ENCODE results near the gene PHF11. TPM values are rescaled to one million over a fixed set of nuclear protein-coding genes. Genes with fewer than 3 reads are reported as not detected.

PHF11 gene
- total RNA-seq, result 10 to 100 TPM; 26.1 to 86.5 (median 35.3) TPM

- H3K27ac ChIP-seq, result peak within 1 kb of the TSS; percentile 93
- H3K9me3 ChIP-seq, result no peaks in the 10 kb centered on the region
- H3K4me1 ChIP-seq, result peaks cover 24% of the 10 kb centered on the region
- peaks cover 3% of the 10 kb centered on the region for H3K36me3 ChIP-seq
- WGBS, result 5% methylated on average over 11 of the region's 71 CpGs
- peak within 1 kb of the TSS; percentile 64 for H3K4me3 ChIP-seq
- H3K27me3 ChIP-seq, result no peaks in the 10 kb centered on the region
- DNase-seq (ENCODE audit: low spot score in 2 of 2), result peak; percentile 89 to 92
- TF ChIP-seq POLR2A (IDR thresholded peaks at IDR 0.05) (no peak), POLR2AphosphoS5 (IDR thresholded peaks at IDR 0.05) (no peak), CTCF (IDR thresholded peaks at IDR 0.05) (no peak), EP300 (IDR thresholded peaks at IDR 0.05) (no peak)
Observed at GRCh38 chr13:49495783-49496762, at the start of gene PHF11. TSS of gene PHF11 (plus strand) at chr13:49495953. CDS start at chr13:49496002, 49 bp downstream.

- no peaks in the 10 kb centered on the region for H3K9me3 ChIP-seq
- H3K27ac ChIP-seq, result no peak overlapping the region
- no peaks in the 10 kb centered on the region for H3K36me3 ChIP-seq
Observed at GRCh38 chr13:49446473-49446872, 49.3 kb upstream of the PHF11 start.

GRCh38 chr13:49448753-49449152 is 47.0 kb upstream of the PHF11 start:
- Histone ChIP-seq H3K9me3 (no peaks in the 10 kb centered on the region), H3K36me3 (no peaks in the 10 kb centered on the region), H3K27me3 (no peaks in the 10 kb centered on the region), H3K4me1 (peaks cover 30% of the 10 kb centered on the region), H3K4me3 (no peak overlapping the region), H3K27ac (no peak overlapping the region)
- DNase-seq (ENCODE audit: low spot score in 2 of 2), result no peak
- no peak for TF ChIP-seq EP300 (IDR thresholded peaks at IDR 0.05)
- no peak for TF ChIP-seq POLR2AphosphoS5 (IDR thresholded peaks at IDR 0.05)
- no peak for TF ChIP-seq CTCF (IDR thresholded peaks at IDR 0.05)
- TF ChIP-seq POLR2A (IDR thresholded peaks at IDR 0.05), result no peak
- WGBS, result 100% methylated on average over 2 of the region's 2 CpGs

More at GRCh38 chr13:49446473-49446872, 49.3 kb upstream of the PHF11 start:
- DNase-seq (ENCODE audit: low spot score in 2 of 2), result no peak
- H3K4me1 ChIP-seq, result peaks cover 38% of the 10 kb centered on the region
- TF ChIP-seq CTCF (IDR thresholded peaks at IDR 0.05) (no peak), POLR2AphosphoS5 (IDR thresholded peaks at IDR 0.05) (no peak), POLR2A (IDR thresholded peaks at IDR 0.05) (no peak), EP300 (IDR thresholded peaks at IDR 0.05) (no peak)
- no peak overlapping the region for H3K4me3 ChIP-seq
- no peaks in the 10 kb centered on the region for H3K27me3 ChIP-seq

GRCh38 chr13:49450105-49450819 is 45.5 kb upstream of the PHF11 start:
- no peak for DNase-seq (ENCODE audit: low spot score in 2 of 2)
- Histone ChIP-seq H3K4me1 (peaks cover 29% of the 10 kb centered on the region), H3K4me3 (no peak overlapping the region), H3K27ac (no peak overlapping the region), H3K9me3 (no peaks in the 10 kb centered on the region), H3K36me3 (no peaks in the 10 kb centered on the region), H3K27me3 (no peaks in the 10 kb centered on the region)
- no peak for TF ChIP-seq POLR2AphosphoS5 (IDR thresholded peaks at IDR 0.05)
- no peak for TF ChIP-seq CTCF (IDR thresholded peaks at IDR 0.05)
- no peak for TF ChIP-seq EP300 (IDR thresholded peaks at IDR 0.05)
- TF ChIP-seq POLR2A (IDR thresholded peaks at IDR 0.05), result no peak
- 88% methylated on average over 3 of the region's 3 CpGs for WGBS

Data from suprapubic skin (tissue), 4 donors.